ENCODE results near the gene MOV10.
A peak's percentile ranks its signal among the peaks of the same experiment; 100 is the strongest.

Gene MOV10

DNA sequence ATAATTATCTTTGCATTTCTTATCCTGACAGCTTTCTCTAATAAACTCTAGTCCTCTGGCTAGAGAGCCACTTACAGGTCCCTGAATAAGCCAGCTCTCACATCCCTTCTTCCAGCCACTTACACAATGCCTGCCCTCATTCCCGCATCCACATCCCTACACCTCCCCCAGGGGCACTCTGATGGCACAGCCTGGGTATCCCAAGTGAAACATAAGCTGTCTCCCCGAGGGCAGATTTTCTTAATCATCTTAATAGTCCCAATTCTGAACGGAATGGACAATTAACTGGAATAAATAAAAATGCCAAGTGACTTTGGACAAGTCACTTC, 27.6 kb downstream of the MOV10 start:
- Mint-ChIP-seq H3K9me3 (no peaks in the 10 kb centered on the region), H3K4me1 (peaks cover 60% of the 10 kb centered on the region), H3K4me3 (peak overlapping the region; percentile 41), H3K27ac (peak overlapping the region; percentile 63), H3K27me3 (no peaks in the 10 kb centered on the region), H3K36me3 (peaks cover 5% of the 10 kb centered on the region)

GRCh38 chr1:112702420-112703261, 28.2 kb downstream of the MOV10 start:
- peak overlapping the region; percentile 41 for H3K4me3 Mint-ChIP-seq
- no peaks in the 10 kb centered on the region for H3K9me3 Mint-ChIP-seq
- peaks cover 62% of the 10 kb centered on the region for H3K4me1 Mint-ChIP-seq
- no peaks in the 10 kb centered on the region for H3K27me3 Mint-ChIP-seq
- H3K36me3 Mint-ChIP-seq = peaks cover 5% of the 10 kb centered on the region
- peak overlapping the region; percentile 63 for H3K27ac Mint-ChIP-seq

GRCh38 chr1:112703706-112704105, 29.2 kb downstream of the MOV10 start:
- peaks cover 68% of the 10 kb centered on the region for H3K4me1 Mint-ChIP-seq
- H3K36me3 Mint-ChIP-seq = peaks cover 3% of the 10 kb centered on the region
- no peak overlapping the region for H3K4me3 Mint-ChIP-seq
- H3K9me3 Mint-ChIP-seq = no peaks in the 10 kb centered on the region
- no peak overlapping the region for H3K27ac Mint-ChIP-seq
- no peaks in the 10 kb centered on the region for H3K27me3 Mint-ChIP-seq

DNA sequence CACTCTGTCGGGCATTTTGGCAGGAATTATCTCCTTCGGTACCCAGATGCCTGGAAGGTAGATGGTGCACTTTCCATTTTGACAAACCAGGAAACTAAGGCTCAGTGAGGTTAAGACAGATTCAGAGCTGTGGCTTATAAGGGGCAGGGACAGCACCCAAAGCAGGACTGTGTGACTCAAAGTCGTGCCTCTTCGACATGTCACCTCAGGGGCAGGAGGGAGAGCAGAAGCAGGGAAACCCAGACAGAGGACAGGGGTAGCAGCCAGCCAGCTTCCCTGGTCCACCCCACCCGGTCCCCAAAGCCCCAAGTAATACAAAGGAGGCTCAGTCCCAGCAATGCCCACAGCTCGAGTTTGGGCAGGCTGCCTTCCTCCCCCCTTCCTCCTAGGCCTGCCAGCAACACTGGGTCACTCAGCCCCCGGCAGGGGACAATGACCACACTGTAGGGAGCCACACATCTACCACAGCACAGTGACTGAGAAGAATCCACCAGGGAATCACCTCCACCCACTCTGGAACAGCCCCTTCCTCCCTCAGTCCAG, 30.0 kb downstream of the MOV10 start:
- Mint-ChIP-seq H3K27ac (no peak overlapping the region), H3K4me1 (peaks cover 65% of the 10 kb centered on the region), H3K9me3 (no peaks in the 10 kb centered on the region), H3K4me3 (peak overlapping the region; percentile 73), H3K27me3 (no peaks in the 10 kb centered on the region), H3K36me3 (peaks cover 2% of the 10 kb centered on the region)

DNA sequence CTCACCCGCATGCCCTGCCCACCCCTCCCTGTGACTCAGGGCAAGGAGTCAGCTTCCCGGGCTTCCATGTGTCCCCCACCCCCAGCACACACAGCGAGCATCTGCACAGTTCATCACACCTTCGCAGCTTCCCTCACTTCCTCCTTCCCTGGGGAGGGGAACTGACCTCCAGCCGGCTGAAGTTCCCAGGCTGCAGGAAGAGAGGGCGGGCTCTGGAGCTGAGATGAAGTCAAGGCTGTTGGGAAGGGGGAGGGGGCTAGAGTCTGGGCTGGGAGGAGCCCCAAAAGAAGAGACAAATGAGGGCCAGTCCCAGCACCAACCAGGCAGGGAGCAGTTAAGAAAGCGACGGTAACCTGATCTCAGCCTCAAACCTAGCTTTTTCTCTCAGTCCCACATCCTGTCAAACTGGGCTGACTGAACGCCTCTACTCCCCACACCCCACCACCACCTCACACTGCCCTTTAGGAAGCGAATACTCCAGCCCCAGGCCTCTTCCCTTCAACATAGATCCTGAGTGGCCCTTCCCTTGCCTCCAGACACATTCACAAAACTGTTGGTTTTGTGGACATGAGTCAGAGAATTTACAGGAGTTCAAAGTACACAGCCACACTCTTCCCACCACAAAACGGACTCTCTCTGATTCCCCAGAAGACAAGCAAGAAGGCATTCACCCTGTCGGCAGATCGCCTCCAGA, 30.6 kb downstream of the MOV10 start:
- Mint-ChIP-seq H3K27ac (peak overlapping the region; percentile 3), H3K4me3 (peak overlapping the region; percentile 73), H3K27me3 (no peaks in the 10 kb centered on the region), H3K9me3 (no peaks in the 10 kb centered on the region), H3K36me3 (peaks cover 2% of the 10 kb centered on the region), H3K4me1 (peaks cover 59% of the 10 kb centered on the region)

DNA sequence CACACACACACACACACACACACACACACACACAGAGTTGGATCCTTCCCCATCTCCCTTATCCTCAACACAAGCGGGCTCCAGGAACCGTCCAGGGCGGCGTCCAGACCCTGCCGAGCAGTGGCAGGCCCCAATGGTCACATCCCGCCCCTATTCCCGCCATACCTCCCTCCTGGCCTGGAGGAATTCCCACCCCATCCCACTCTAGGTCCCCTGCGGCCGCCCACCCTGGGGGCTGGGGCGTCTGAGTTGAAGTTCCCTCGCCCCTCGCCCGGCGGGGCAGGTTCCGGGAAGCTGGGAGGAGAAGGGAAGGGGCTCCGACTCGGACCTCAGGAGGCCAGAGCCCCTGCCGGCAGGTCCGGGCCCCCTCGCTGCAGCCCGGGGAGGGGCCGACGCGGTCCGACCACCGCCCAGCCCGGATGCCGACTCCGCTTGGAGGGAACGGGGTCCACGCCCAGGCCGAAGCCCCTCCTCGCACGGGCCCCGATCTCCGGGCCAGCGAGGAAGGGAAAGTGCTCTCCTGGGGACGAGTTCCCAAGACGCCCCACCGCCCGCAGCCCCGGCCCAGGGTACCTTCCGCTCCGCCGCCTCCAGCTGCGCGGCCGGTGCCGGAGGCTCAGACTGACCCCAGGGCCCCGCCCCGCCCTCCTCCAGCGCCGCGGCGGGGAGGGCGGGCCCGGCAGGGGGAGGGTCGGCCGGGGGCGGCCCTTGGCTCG, 32.2 kb downstream of the MOV10 start, which contains the start of gene RHOC:
RHOC (minus strand) TSS at position 623 of the 716 bp plus-strand sequence. CDS start 3,328 bp downstream, outside the sequence.
- Mint-ChIP-seq H3K4me3 (peak within 1 kb of the TSS; percentile 73), H3K9me3 (no peaks in the 10 kb centered on the region), H3K27me3 (no peaks in the 10 kb centered on the region), H3K4me1 (peaks cover 44% of the 10 kb centered on the region), H3K27ac (no peak within 1 kb of the TSS), H3K36me3 (peaks cover 2% of the 10 kb centered on the region)

DNA sequence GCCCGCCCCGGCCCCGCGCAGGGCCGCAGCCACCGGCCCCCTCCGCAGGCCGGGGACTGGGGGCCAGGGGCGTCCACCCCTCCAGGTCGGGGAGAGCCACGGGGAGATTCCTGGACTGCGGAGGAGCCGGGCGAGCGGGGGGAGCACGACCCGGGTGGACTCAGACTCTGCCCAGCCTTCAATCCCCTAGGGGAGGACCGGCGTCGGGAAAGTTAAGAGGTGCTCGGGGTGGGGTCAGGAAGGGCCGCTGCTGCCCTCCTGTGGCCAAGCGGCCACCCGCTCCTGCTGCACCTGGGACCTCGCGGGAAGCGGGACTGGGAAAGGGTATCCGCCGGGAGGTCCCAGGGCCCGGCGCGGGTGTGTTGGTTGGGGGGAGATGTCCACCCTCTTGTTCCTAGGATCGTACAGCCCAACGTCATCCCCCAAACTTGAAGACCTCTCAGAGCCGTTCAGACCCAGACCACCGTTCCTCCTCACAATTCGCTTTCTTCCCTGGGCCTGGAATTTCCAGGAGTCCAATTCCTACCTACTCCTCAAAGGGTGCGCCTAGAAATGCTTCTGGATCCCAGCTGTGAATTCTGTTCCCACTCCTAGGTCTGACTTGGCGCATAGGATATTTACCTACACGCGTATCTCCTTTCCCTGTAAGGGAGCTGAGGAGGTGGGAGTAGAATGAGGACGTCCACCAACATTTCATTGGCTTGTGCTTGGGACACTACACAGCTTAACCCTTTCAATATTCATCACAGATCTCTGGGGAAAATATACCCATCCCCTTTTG, 33.0 kb downstream of the MOV10 start:
- no peaks in the 10 kb centered on the region for H3K27me3 Mint-ChIP-seq
- H3K27ac Mint-ChIP-seq = no peak overlapping the region
- peaks cover 37% of the 10 kb centered on the region for H3K4me1 Mint-ChIP-seq
- H3K36me3 Mint-ChIP-seq = no peaks in the 10 kb centered on the region
- H3K4me3 Mint-ChIP-seq = peak overlapping the region; percentile 69
- no peaks in the 10 kb centered on the region for H3K9me3 Mint-ChIP-seq

DNA sequence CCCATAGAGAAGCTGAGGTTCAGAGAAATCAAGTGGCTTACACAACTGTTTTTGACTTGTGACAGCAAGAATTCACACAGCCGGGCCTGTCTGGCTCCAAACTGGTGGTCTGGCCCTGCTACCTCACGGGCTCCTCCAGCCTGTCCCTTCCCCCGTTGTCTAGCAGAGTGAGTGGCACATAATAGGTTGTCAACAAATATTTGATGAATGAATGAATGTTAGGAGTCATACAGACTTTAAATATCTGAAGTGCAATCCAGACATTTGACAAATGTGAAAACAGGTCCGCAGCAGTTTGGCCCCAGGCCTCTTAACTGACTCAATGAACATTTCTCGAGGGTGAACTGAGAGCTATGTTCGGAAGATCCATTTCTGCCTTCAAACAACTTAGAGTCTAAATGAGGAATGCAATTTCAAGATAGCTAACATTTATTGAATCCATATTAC, 33.6 kb downstream of the MOV10 start:
- no peaks in the 10 kb centered on the region for H3K36me3 Mint-ChIP-seq
- H3K4me1 Mint-ChIP-seq = peaks cover 35% of the 10 kb centered on the region
- H3K27me3 Mint-ChIP-seq = no peaks in the 10 kb centered on the region
- H3K4me3 Mint-ChIP-seq = peak overlapping the region; percentile 69
- H3K9me3 Mint-ChIP-seq = no peaks in the 10 kb centered on the region
- H3K27ac Mint-ChIP-seq = no peak overlapping the region

- Mint-ChIP-seq H3K36me3 (no peaks in the 10 kb centered on the region), H3K27ac (no peak overlapping the region), H3K9me3 (no peaks in the 10 kb centered on the region), H3K4me1 (peaks cover 35% of the 10 kb centered on the region), H3K27me3 (no peaks in the 10 kb centered on the region), H3K4me3 (peak overlapping the region; percentile 69)
These were observed 34.0 kb downstream of the MOV10 start for GRCh38 chr1:112708489-112708888.

- Mint-ChIP-seq H3K36me3 (no peaks in the 10 kb centered on the region), H3K4me3 (no peak overlapping the region), H3K4me1 (peaks cover 19% of the 10 kb centered on the region), H3K27ac (no peak overlapping the region), H3K9me3 (no peaks in the 10 kb centered on the region), H3K27me3 (peaks cover 1% of the 10 kb centered on the region)
These were observed 35.7 kb downstream of the MOV10 start for GRCh38 chr1:112710159-112710558.

GRCh38 chr1:112710586-112710985, 36.1 kb downstream of the MOV10 start:
- no peak overlapping the region for H3K27ac Mint-ChIP-seq
- H3K36me3 Mint-ChIP-seq = no peaks in the 10 kb centered on the region
- H3K4me3 Mint-ChIP-seq = no peak overlapping the region
- no peaks in the 10 kb centered on the region for H3K9me3 Mint-ChIP-seq
- H3K27me3 Mint-ChIP-seq = peaks cover 1% of the 10 kb centered on the region
- H3K4me1 Mint-ChIP-seq = peaks cover 18% of the 10 kb centered on the region

GRCh38 chr1:112711041-112711440, 36.6 kb downstream of the MOV10 start:
- H3K4me3 Mint-ChIP-seq = no peak overlapping the region
- no peak overlapping the region for H3K27ac Mint-ChIP-seq
- peaks cover 18% of the 10 kb centered on the region for H3K4me1 Mint-ChIP-seq
- no peaks in the 10 kb centered on the region for H3K36me3 Mint-ChIP-seq
- peaks cover 1% of the 10 kb centered on the region for H3K27me3 Mint-ChIP-seq
- H3K9me3 Mint-ChIP-seq = no peaks in the 10 kb centered on the region

DNA sequence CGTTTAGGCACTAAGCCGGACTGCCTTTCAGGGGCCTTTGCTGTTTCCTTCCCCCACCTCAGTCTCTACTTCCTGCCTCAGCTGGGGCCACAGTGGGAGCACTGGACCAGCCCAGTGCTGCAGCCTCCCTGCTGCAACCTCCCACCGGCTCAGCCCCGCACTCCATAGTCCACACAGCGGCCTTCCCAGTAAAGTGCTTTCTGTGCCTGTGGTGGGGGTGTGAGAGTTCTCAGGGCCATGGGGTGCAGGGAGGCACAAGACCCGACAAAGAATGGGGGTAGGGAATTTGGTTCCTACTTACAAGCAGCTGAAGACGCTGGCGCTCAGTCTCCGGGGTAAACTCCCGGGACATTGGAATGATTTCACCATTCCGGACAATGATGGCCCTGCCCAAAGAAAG, 37.2 kb downstream of the MOV10 start:
- H3K36me3 Mint-ChIP-seq = no peaks in the 10 kb centered on the region
- peaks cover 21% of the 10 kb centered on the region for H3K4me1 Mint-ChIP-seq
- no peaks in the 10 kb centered on the region for H3K9me3 Mint-ChIP-seq
- H3K4me3 Mint-ChIP-seq = no peak overlapping the region
- peaks cover 1% of the 10 kb centered on the region for H3K27me3 Mint-ChIP-seq
- peak overlapping the region; percentile 46 for H3K27ac Mint-ChIP-seq

DNA sequence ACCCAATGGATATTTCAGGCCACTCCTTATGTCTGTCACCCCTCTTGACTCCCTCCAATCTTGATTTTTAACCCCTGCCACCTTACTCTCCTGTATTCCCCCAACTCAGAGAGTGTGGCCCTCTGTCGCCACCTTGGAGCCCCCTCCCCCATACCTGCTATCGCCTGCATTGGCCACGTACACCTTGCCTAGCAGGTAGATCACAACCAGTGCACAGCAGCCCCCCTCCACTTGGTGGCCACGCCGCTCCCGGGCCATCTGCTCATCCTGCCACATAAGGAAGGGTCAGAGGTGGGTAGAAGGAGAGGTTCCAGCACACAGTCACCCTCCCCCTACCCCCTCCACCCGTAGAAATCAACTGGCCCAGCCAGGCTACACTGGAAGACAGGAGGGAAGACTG, 37.7 kb downstream of the MOV10 start:
- Mint-ChIP-seq H3K36me3 (no peaks in the 10 kb centered on the region), H3K4me1 (peaks cover 21% of the 10 kb centered on the region), H3K27ac (peak overlapping the region; percentile 79), H3K9me3 (no peaks in the 10 kb centered on the region), H3K27me3 (peaks cover 1% of the 10 kb centered on the region), H3K4me3 (no peak overlapping the region)

DNA sequence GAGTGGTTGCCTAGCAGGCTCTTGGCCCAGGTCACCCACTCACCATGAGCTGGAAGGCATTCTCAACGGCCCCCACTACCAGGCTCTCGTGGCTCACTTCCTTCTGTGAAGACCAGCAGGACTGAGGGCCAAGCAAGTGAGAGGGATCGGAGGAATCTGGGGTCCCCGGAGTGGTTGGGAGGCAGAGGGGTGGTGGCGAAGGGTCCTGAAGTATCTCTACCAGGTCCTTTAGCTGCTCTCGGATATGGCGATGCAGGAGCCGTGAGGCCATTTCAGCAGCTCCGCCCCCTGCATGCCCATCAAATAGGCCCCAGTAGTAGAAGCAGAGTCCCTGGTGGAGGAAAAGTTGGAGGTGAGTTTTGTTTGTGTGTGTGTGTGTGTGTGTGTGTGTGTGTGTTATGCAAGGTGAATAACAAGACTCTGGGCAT, 38.3 kb downstream of the MOV10 start:
- Mint-ChIP-seq H3K27ac (no peak overlapping the region), H3K4me3 (no peak overlapping the region), H3K27me3 (peaks cover 1% of the 10 kb centered on the region), H3K36me3 (no peaks in the 10 kb centered on the region), H3K9me3 (no peaks in the 10 kb centered on the region), H3K4me1 (peaks cover 18% of the 10 kb centered on the region)

Data from activated naive CD4-positive, alpha-beta T cell treated with anti-CD3 and anti-CD28 coated beads, Interleukin-2, amount 50 U/mL, for 24 hours (primary cell).